KMS-11 (cell line): ENCODE data around the gene INTS15.
A peak's percentile ranks its signal among the peaks of the same experiment; 100 is the strongest.

Experiments
- H2AFZ ChIP-seq: fragments of 200-600 bp; sonication (generic); 2 replicates; pipeline ENCODE4 v1.6.1; 2016; ENCODE audit warnings: antibody characterized with exemption, mixed run types, low read depth
- H3K27ac ChIP-seq: fragments of 200-600 bp; sonication (generic); 2 replicates; pipeline ENCODE4 v1.6.1; 2016; ENCODE audit warnings: mild to moderate bottlenecking, mixed run types
- H3K27me3 ChIP-seq: fragments of 200-600 bp; sonication (generic); 2 replicates; pipeline ENCODE4 v1.6.1; 2017; ENCODE audit warnings: mild to moderate bottlenecking, low read depth, mixed run types, moderate library complexity; ENCODE audit not compliant: insufficient read depth
- H3K36me3 ChIP-seq: fragments of 200-600 bp; sonication (generic); 2 replicates; pipeline ENCODE4 v1.6.1; 2017; ENCODE audit warnings: mild to moderate bottlenecking, mixed run types; ENCODE audit not compliant: insufficient read depth
- H3K4me1 ChIP-seq: fragments of 200-600 bp; sonication (generic); 2 replicates; pipeline ENCODE4 v1.6.1; 2016; ENCODE audit warnings: mild to moderate bottlenecking, low read depth, mixed run types; ENCODE audit not compliant: poor library complexity, severe bottlenecking
- H3K4me2 ChIP-seq: fragments of 200-600 bp; sonication (generic); 2 replicates; pipeline ENCODE4 v1.7.0; 2016; ENCODE audit warnings: mild to moderate bottlenecking, mixed run types
- H3K4me3 ChIP-seq: fragments of 200-600 bp; sonication (generic); IDR thresholded peaks from 2 replicates; pipeline ENCODE4 v1.6.1; 2017; ENCODE audit warnings: low read depth, low read length, mixed read lengths; ENCODE audit not compliant: insufficient read depth
- H3K79me2 ChIP-seq: fragments of 200-600 bp; sonication (generic); 2 replicates; pipeline ENCODE4 v1.6.1; 2016; ENCODE audit warnings: low read depth, mixed run types; ENCODE audit not compliant: insufficient read depth
- H3K9ac ChIP-seq: fragments of 200-600 bp; sonication (generic); 2 replicates; pipeline ENCODE4 v1.6.1; 2016; ENCODE audit warnings: mild to moderate bottlenecking, mixed run types
- H4K20me1 ChIP-seq: fragments of 200-600 bp; sonication (generic); 2 replicates; pipeline ENCODE4 v1.6.1; 2016; ENCODE audit warnings: mild to moderate bottlenecking, mixed run types; ENCODE audit not compliant: insufficient read depth
- TF ChIP-seq, protein P1 (sequence below): fragments of 200-600 bp; sonication (generic); conservative IDR thresholded peaks from 2 replicates; pipeline ENCODE4 v1.6.1; 2017; ENCODE audit warnings: low read depth, mild to moderate bottlenecking, antibody characterized with exemption, low read length, moderate library complexity, mixed read lengths

INTS15 gene

DNA sequence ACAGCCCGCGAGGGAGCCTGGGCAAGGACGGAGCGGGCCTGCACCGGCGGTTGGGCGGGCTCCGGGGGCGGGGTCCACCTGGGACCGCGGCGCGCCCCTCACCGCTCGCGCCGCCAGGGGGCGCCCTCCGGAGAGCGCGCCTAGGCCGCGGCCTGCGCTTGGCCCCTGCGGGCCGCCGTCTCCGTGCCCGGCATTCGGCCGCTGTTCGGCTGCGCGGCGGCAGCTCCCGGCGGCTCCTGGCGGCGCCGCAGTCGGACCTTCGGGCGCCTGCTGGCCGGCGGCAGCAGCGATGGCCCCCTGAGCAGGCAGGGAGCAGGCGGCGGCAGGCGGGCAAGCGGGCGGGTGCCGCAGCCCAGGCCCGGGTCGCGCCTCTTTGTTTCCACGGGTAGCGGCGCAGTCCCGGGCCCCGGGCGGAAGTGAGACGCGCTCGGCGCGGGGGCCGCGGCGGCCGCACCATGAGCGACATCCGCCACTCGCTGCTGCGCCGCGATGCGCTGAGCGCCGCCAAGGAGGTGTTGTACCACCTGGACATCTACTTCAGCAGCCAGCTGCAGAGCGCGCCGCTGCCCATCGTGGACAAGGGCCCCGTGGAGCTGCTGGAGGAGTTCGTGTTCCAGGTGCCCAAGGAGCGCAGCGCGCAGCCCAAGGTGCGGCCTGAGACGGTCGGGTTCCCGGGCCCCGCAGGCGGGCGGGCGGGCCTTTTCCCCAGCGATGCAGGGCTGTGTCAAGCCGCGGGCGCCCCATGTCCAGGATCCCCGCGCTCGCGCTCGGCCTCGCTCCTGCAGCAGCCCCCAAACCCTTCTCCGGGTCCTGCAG lies at the start of gene INTS15:
Gene INTS15, plus strand, starts transcription at position 193 of the 816 bp plus-strand sequence. Its CDS starts 263 bp downstream, at position 456.
- TF ChIP-seq, protein P1, sequence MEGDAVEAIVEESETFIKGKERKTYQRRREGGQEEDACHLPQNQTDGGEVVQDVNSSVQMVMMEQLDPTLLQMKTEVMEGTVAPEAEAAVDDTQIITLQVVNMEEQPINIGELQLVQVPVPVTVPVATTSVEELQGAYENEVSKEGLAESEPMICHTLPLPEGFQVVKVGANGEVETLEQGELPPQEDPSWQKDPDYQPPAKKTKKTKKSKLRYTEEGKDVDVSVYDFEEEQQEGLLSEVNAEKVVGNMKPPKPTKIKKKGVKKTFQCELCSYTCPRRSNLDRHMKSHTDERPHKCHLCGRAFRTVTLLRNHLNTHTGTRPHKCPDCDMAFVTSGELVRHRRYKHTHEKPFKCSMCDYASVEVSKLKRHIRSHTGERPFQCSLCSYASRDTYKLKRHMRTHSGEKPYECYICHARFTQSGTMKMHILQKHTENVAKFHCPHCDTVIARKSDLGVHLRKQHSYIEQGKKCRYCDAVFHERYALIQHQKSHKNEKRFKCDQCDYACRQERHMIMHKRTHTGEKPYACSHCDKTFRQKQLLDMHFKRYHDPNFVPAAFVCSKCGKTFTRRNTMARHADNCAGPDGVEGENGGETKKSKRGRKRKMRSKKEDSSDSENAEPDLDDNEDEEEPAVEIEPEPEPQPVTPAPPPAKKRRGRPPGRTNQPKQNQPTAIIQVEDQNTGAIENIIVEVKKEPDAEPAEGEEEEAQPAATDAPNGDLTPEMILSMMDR: no peak
- Histone ChIP-seq H3K4me2 (peak within 1 kb of the TSS; percentile 68), H3K36me3 (peaks cover 4% of the 10 kb centered on the region; the same call in 1 of the 2 replicates), H3K79me2 (peaks cover 16% of the 10 kb centered on the region), H3K4me1 (peaks cover 14% of the 10 kb centered on the region), H3K4me3 (no peak within 1 kb of the TSS), H3K9ac (peak within 1 kb of the TSS; percentile 35), H3K27me3 (no peaks in the 10 kb centered on the region), H4K20me1 (no peaks in the 10 kb centered on the region), H2AFZ (peak within 1 kb of the TSS; percentile 93), H3K27ac (peak within 1 kb of the TSS; percentile 42)

DNA sequence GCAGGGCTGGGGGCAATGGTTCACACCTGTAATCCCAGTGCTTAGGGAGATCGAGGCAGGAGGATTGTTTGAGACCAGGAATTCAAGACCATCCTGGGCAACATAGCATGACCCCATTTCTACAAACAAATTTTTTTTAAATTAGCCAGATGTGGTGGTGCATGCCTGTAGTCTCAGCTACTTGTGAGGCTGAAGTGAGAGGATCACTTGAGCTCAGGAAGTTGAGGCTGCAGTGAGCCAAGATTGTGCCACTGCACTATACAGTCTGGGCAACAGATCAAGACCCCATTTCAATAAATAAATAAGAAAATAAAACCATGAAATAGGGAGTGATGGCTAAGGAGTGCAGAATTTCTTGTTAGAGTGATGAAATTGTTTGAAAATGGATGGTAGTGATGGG lies 47.5 kb upstream of the INTS15 start:
- no peaks in the 10 kb centered on the region for H3K79me2 ChIP-seq
- H2AFZ ChIP-seq: no peak overlapping the region
- no peaks in the 10 kb centered on the region for H3K27me3 ChIP-seq
- H3K27ac ChIP-seq: no peak overlapping the region
- TF ChIP-seq, protein P1: no peak
- H3K4me1 ChIP-seq: no peaks in the 10 kb centered on the region
- no peak overlapping the region for H3K4me2 ChIP-seq
- no peak overlapping the region for H3K9ac ChIP-seq
- H3K36me3 ChIP-seq: no peaks in the 10 kb centered on the region
- no peak overlapping the region for H3K4me3 ChIP-seq
- no peaks in the 10 kb centered on the region for H4K20me1 ChIP-seq

DNA sequence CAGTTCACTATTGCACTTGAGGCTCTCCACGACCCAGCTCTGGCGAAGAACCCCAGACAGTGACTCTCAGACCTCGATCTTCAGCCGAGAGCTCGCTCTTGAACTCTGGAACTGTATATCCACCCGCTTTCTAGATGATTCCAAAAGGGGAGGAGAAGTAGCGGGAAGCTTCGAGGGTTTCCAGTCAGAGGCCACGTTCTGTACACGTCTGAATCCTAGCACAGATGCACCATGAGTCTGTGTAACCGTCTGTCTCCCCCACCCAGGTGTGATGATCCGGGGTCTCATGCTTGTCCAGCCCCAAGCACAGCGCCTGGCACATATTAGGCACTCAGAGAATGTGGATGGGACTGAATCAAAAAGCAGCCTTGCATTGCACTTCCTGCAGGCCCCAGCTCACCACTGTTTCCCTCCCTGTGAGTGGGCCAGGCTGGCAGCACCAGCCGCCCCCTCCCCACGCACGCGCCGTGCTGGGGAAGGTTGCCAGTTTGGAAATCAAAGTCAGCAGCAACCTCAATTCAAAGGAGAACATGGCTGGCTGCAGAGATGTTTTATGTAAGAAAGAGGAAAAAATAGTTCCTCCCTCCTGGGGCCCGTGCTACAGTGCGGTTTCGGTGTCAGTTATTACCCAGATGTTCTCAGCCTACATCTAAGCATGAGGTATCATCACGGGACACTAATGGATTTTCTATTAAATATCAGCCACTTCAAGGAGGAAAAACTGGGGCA lies 44.3 kb upstream of the INTS15 start:
- no peaks in the 10 kb centered on the region for H3K27me3 ChIP-seq
- H4K20me1 ChIP-seq: no peaks in the 10 kb centered on the region
- TF ChIP-seq, protein P1: no peak
- no peak overlapping the region for H3K27ac ChIP-seq
- no peak overlapping the region for H2AFZ ChIP-seq
- no peak overlapping the region for H3K4me3 ChIP-seq
- no peak overlapping the region for H3K9ac ChIP-seq
- no peaks in the 10 kb centered on the region for H3K36me3 ChIP-seq
- H3K79me2 ChIP-seq: no peaks in the 10 kb centered on the region
- no peak overlapping the region for H3K4me2 ChIP-seq
- H3K4me1 ChIP-seq: no peaks in the 10 kb centered on the region

DNA sequence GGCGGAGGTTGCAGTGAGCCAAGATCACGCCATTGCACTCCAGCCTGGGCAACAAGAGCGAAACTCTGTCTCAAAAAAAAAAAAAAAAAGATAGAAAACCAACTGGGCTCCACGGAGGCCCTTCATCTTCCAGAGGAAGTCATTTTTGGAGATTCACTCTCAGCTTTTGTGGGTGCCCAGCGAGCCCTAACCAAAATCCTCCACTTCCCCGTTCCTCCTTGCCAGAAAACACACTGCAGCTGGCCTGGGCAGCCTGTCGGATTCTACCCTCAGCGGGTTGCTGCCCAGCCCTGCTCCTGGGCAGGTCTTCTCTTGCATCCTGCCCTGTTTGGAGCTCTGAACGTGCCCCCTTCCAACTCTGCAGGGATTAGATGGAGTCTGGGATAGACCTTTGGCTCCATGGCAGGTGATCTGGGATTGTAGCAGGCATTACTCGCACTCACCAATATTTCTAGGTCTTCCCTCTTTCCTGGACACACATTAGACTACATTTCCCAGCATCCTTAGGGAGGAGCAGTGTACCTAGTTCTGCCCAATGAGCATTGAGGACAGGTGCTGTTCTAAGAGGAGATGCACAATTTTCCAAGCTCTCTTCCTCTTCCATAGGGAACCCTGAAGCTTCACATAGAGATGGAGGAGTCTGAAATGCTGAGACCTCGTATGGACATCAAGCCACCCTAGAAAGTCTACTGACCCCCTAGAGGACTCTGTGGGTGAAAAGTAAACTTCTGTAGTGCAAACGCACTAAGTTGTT lies 43.1 kb upstream of the INTS15 start:
- Histone ChIP-seq H3K9ac (no peak overlapping the region), H3K27ac (no peak overlapping the region), H3K36me3 (no peaks in the 10 kb centered on the region), H2AFZ (no peak overlapping the region), H3K4me3 (no peak overlapping the region), H3K27me3 (no peaks in the 10 kb centered on the region), H4K20me1 (no peaks in the 10 kb centered on the region), H3K4me2 (no peak overlapping the region), H3K79me2 (no peaks in the 10 kb centered on the region), H3K4me1 (no peaks in the 10 kb centered on the region)
- TF ChIP-seq, protein P1: no peak
